Glutamatergic neuron (in vitro differentiated cells): ENCODE results near the gene CEP85. TPM values are rescaled to one million over a fixed set of nuclear protein-coding genes. Genes with fewer than 3 reads are reported as not detected.

Experiments used
- DNase-seq: peaks from one replicate; pipeline ENCODE4 v3.0.0; 2022
- H3K27ac Mint-ChIP-seq: one replicate; pipeline ENCODE4 v1.8.0; 2020; ENCODE audit warnings: mild to moderate bottlenecking, mixed read lengths, inconsistent platforms; ENCODE audit not compliant: unreplicated experiment
- H3K27me3 Mint-ChIP-seq: one replicate; pipeline ENCODE4 v1.8.0; 2020; ENCODE audit warnings: mild to moderate bottlenecking, moderate library complexity, mixed read lengths, inconsistent platforms; ENCODE audit not compliant: unreplicated experiment
- H3K36me3 Mint-ChIP-seq: one replicate; pipeline ENCODE4 v1.8.0; 2020; ENCODE audit warnings: mild to moderate bottlenecking, mixed read lengths, inconsistent platforms; ENCODE audit not compliant: unreplicated experiment
- H3K4me1 Mint-ChIP-seq: one replicate; pipeline ENCODE4 v1.8.0; 2020; ENCODE audit warnings: mild to moderate bottlenecking, low read depth, mixed read lengths, inconsistent platforms; ENCODE audit not compliant: unreplicated experiment
- H3K4me3 Mint-ChIP-seq: one replicate; pipeline ENCODE4 v1.8.0; 2020; ENCODE audit warnings: mild to moderate bottlenecking, mixed read lengths, inconsistent platforms; ENCODE audit not compliant: unreplicated experiment
- H3K9me3 Mint-ChIP-seq: one replicate; pipeline ENCODE4 v1.8.0; 2020; ENCODE audit warnings: mild to moderate bottlenecking, moderate library complexity, mixed read lengths, inconsistent platforms; ENCODE audit not compliant: unreplicated experiment
- CTCF ChIP-seq: fragments of 200-600 bp; sonication (generic); IDR thresholded peaks from one replicate; pipeline ENCODE4 v1.5.0; 2021; ENCODE audit not compliant: partially characterized antibody, unreplicated experiment
- total RNA-seq: library from RNA; stranded (reverse); fragmentation: NEBNext Ultra II Directional; extraction: Animal tissue kit (Norgen Biotek cat#: 25700); gene quantifications from one replicate; pipeline ENCODE4 v1.2.1, GENCODE V29; 2021; ENCODE audit not compliant: unreplicated experiment

Gene CEP85
- total RNA-seq, 1 donor from 2014 or later = 28.2 TPM

GRCh38 chr1:26288311-26288941, 54.4 kb downstream of the CEP85 start:
- Mint-ChIP-seq H3K9me3 (peaks cover 14% of the 10 kb centered on the region), H3K4me3 (no peak overlapping the region), H3K36me3 (no peaks in the 10 kb centered on the region), H3K27me3 (peaks cover 11% of the 10 kb centered on the region), H3K27ac (peak overlapping the region; percentile 97), H3K4me1 (peaks cover 37% of the 10 kb centered on the region)
- TF ChIP-seq CTCF = no peak
- DNase-seq = no peak

GRCh38 chr1:26289158-26290059, 55.4 kb downstream of the CEP85 start:
- H3K4me3 Mint-ChIP-seq = no peak overlapping the region
- no peaks in the 10 kb centered on the region for H3K36me3 Mint-ChIP-seq
- peaks cover 11% of the 10 kb centered on the region for H3K27me3 Mint-ChIP-seq
- no peak for TF ChIP-seq CTCF
- peaks cover 36% of the 10 kb centered on the region for H3K4me1 Mint-ChIP-seq
- no peak for DNase-seq
- peak overlapping the region; percentile 22 for H3K27ac Mint-ChIP-seq
- H3K9me3 Mint-ChIP-seq = peaks cover 14% of the 10 kb centered on the region

- peaks cover 27% of the 10 kb centered on the region for H3K4me1 Mint-ChIP-seq
- no peak for TF ChIP-seq CTCF
- H3K36me3 Mint-ChIP-seq = no peaks in the 10 kb centered on the region
- peaks cover 6% of the 10 kb centered on the region for H3K27me3 Mint-ChIP-seq
- no peak for DNase-seq
- peak overlapping the region; percentile 20 for H3K4me3 Mint-ChIP-seq
- peak overlapping the region; percentile 68 for H3K27ac Mint-ChIP-seq
- H3K9me3 Mint-ChIP-seq = peaks cover 12% of the 10 kb centered on the region
Measured at GRCh38 chr1:26290122-26290881, 56.3 kb downstream of the CEP85 start.

GRCh38 chr1:26290882-26291261, 56.9 kb downstream of the CEP85 start:
- peaks cover 6% of the 10 kb centered on the region for H3K27me3 Mint-ChIP-seq
- no peaks in the 10 kb centered on the region for H3K36me3 Mint-ChIP-seq
- H3K4me1 Mint-ChIP-seq = peaks cover 27% of the 10 kb centered on the region
- no peak for DNase-seq
- H3K9me3 Mint-ChIP-seq = peaks cover 12% of the 10 kb centered on the region
- no peak for TF ChIP-seq CTCF
- H3K4me3 Mint-ChIP-seq = no peak overlapping the region
- no peak overlapping the region for H3K27ac Mint-ChIP-seq
